Measurements from ENCODE around the gene MGMT. TPM values are rescaled to one million over a fixed set of nuclear protein-coding genes. Genes with fewer than 3 reads are reported as not detected.

Gene MGMT
- total RNA-seq, 1 experiment from 2014 or later, result 0.61 TPM

GRCh38 chr10:129518793-129519192 is 51.8 kb downstream of the MGMT start:
- DNase-seq (ENCODE audit: low read depth), result no peak

- no peak for DNase-seq (ENCODE audit: low read depth)
Measured at GRCh38 chr10:129520440-129521080, 53.5 kb downstream of the MGMT start.

- no peak for DNase-seq (ENCODE audit: low read depth)
Measured at GRCh38 chr10:129521161-129522025, 54.4 kb downstream of the MGMT start.

- no peak for DNase-seq (ENCODE audit: low read depth)
Measured at GRCh38 chr10:129522041-129522585, 55.1 kb downstream of the MGMT start.

GRCh38 chr10:129523031-129523722 is 56.1 kb downstream of the MGMT start:
- no peak for DNase-seq (ENCODE audit: low read depth)

- DNase-seq (ENCODE audit: low read depth), result no peak
Measured at GRCh38 chr10:129523723-129524316, 56.8 kb downstream of the MGMT start.

- no peak for DNase-seq (ENCODE audit: low read depth)
Measured at GRCh38 chr10:129524936-129525335, 57.9 kb downstream of the MGMT start.

GRCh38 chr10:129525401-129525801 is 58.4 kb downstream of the MGMT start:
- DNase-seq (ENCODE audit: low read depth), result no peak

- DNase-seq (ENCODE audit: low read depth), result no peak
Measured at GRCh38 chr10:129526943-129527342, 59.9 kb downstream of the MGMT start.

GRCh38 chr10:129528376-129528978 is 61.4 kb downstream of the MGMT start:
- DNase-seq (ENCODE audit: low read depth), result no peak

- DNase-seq (ENCODE audit: low read depth), result no peak
Measured at GRCh38 chr10:129530581-129530980, 63.5 kb downstream of the MGMT start.

- peak; percentile 3 for DNase-seq (ENCODE audit: low read depth)
Measured at GRCh38 chr10:129531195-129531968, 64.3 kb downstream of the MGMT start.

GRCh38 chr10:129531969-129532660 is 65.1 kb downstream of the MGMT start:
- no peak for DNase-seq (ENCODE audit: low read depth)

GRCh38 chr10:129532838-129533237 is 65.8 kb downstream of the MGMT start:
- no peak for DNase-seq (ENCODE audit: low read depth)

- no peak for DNase-seq (ENCODE audit: low read depth)
Measured at GRCh38 chr10:129533281-129533680, 66.2 kb downstream of the MGMT start.

GRCh38 chr10:129534826-129535225 is 67.8 kb downstream of the MGMT start:
- no peak for DNase-seq (ENCODE audit: low read depth)

GRCh38 chr10:129536336-129536735 is 69.3 kb downstream of the MGMT start:
- DNase-seq (ENCODE audit: low read depth), result no peak

- DNase-seq (ENCODE audit: low read depth), result no peak
Measured at GRCh38 chr10:129537151-129537550, 70.1 kb downstream of the MGMT start.

- DNase-seq (ENCODE audit: low read depth), result no peak
Measured at GRCh38 chr10:129538236-129538635, 71.2 kb downstream of the MGMT start.

GRCh38 chr10:129541200-129541599 is 74.2 kb downstream of the MGMT start:
- DNase-seq (ENCODE audit: low read depth), result no peak

All from HT1080 (cell line).